GM21737 (cell line): Measurements from ENCODE around the gene RABGGTA.
"Not testable (repeated sequence)": the region's sequence is repeated elsewhere in the genome, so short reads cannot be mapped to it uniquely, and the experiment has no call there.

Experiments
- ATAC-seq: cut with Tn5 transposase; IDR thresholded peaks from one replicate; pipeline ENCODE4 v1.9.1; 2021; ENCODE audit warnings: mild to moderate bottlenecking, moderate library complexity; ENCODE audit not compliant: unreplicated experiment

The RABGGTA gene

GRCh38 chr14:24261256-24261968 is 10.0 kb downstream of the RABGGTA start:
- ATAC-seq: no peak

GRCh38 chr14:24260780-24261157 is 10.6 kb downstream of the RABGGTA start:
- no peak for ATAC-seq

GRCh38 chr14:24260026-24260779 is 11.2 kb downstream of the RABGGTA start:
- no peak for ATAC-seq

GRCh38 chr14:24259282-24260025 is 11.9 kb downstream of the RABGGTA start:
- ATAC-seq: no peak

GRCh38 chr14:24258548-24259265 is 12.7 kb downstream of the RABGGTA start:
- no peak for ATAC-seq

- no peak for ATAC-seq
Measured at GRCh38 chr14:24258119-24258518, 13.3 kb downstream of the RABGGTA start.

GRCh38 chr14:24256960-24257359 is 14.4 kb downstream of the RABGGTA start:
- no peak for ATAC-seq

GRCh38 chr14:24255931-24256711 is 15.3 kb downstream of the RABGGTA start:
- no peak for ATAC-seq

- ATAC-seq: no peak
Measured at GRCh38 chr14:24255438-24255837, 16.0 kb downstream of the RABGGTA start.

- no peak for ATAC-seq
Measured at GRCh38 chr14:24254630-24255392, 16.6 kb downstream of the RABGGTA start.

- ATAC-seq: no peak
Measured at GRCh38 chr14:24253936-24254335, 17.5 kb downstream of the RABGGTA start.

GRCh38 chr14:24252289-24253124 is 18.9 kb downstream of the RABGGTA start:
- no peak for ATAC-seq

GRCh38 chr14:24251880-24252288 is 19.5 kb downstream of the RABGGTA start:
- no peak for ATAC-seq

- ATAC-seq: no peak
Measured at GRCh38 chr14:24250354-24250753, 21.0 kb downstream of the RABGGTA start.

GRCh38 chr14:24249230-24250021 is 22.0 kb downstream of the RABGGTA start:
- no peak for ATAC-seq

- ATAC-seq: no peak
Measured at GRCh38 chr14:24247422-24247821, 24.0 kb downstream of the RABGGTA start.

- no peak for ATAC-seq
Measured at GRCh38 chr14:24246765-24247212, 24.6 kb downstream of the RABGGTA start.

GRCh38 chr14:24245350-24245749 is 26.0 kb downstream of the RABGGTA start:
- ATAC-seq: not testable (repeated sequence)
